IMR-90 (cell line): ENCODE results near the gene DUSP3. TPM values are rescaled to one million over a fixed set of nuclear protein-coding genes. Genes with fewer than 3 reads are reported as not detected.

Source experiments
- ATAC-seq: fragments of 200-7000 bp; cut with Tn5 transposase; 2 replicates; pipeline ENCODE4 v1.9.1; 2020; ENCODE audit warnings: low read depth, mild to moderate bottlenecking, moderate library complexity
- BruUV-seq: library from RNA; stranded (reverse); fragments of 400-500 nt; replicated peaks from 2 replicates; lab custom pipeline; 2021; lab: Mats Ljungman, UMichigan
- CTCF ChIA-PET: fragments of 300-600 bp; formaldehyde crosslinking; extraction: SDS; loops from one replicate; lab custom pipeline; 2021; ENCODE audit warnings: antibody characterized with exemption; lab: Yijun Ruan, JAX
- POLR2A ChIA-PET: fragments of 300-600 bp; sonication (Branson Sonifier 250); formaldehyde crosslinking; loops from one replicate; lab custom pipeline; 2022; ENCODE audit warnings: antibody characterized with exemption; ENCODE audit not compliant: unreplicated experiment; lab: Charles Lee
- DNase-seq: peaks from one replicate; pipeline ENCODE4 v3.0.0; 2013
- H2AFZ ChIP-seq: replicated peaks from 2 replicates; pipeline ENCODE3; 2013; ENCODE audit warnings: low read length, mild to moderate bottlenecking; ENCODE audit not compliant: poor library complexity
- H2AK5ac ChIP-seq: 2 replicates; pipeline ENCODE4 v1.6.1; 2013; ENCODE audit warnings: low read depth, low read length, inconsistent platforms
- H2AK9ac ChIP-seq: replicated peaks from 2 replicates; pipeline ENCODE3; 2013; ENCODE audit warnings: mild to moderate bottlenecking, low read depth, low read length, moderate library complexity; ENCODE audit not compliant: poor library complexity
- H2BK120ac ChIP-seq: 2 replicates; pipeline ENCODE4 v1.6.1; 2013; ENCODE audit warnings: low read depth, low read length, inconsistent platforms
- H2BK15ac ChIP-seq: 3 replicates; pipeline ENCODE4 v1.6.1; 2013; ENCODE audit warnings: low read depth, low read length, inconsistent platforms
- H2BK20ac ChIP-seq: 2 replicates; pipeline ENCODE4 v1.6.1; 2013; ENCODE audit warnings: low read depth, mild to moderate bottlenecking, inconsistent platforms, low read length, moderate library complexity
- H2BK5ac ChIP-seq: 2 replicates; pipeline ENCODE4 v1.6.1; 2013; ENCODE audit warnings: mild to moderate bottlenecking, low read depth, low read length, inconsistent platforms; ENCODE audit not compliant: poor library complexity, severe bottlenecking
- H3K14ac ChIP-seq: replicated peaks from 2 replicates; pipeline ENCODE4 v1.6.1; 2013; ENCODE audit warnings: low read depth, low read length, inconsistent platforms
- H3K18ac ChIP-seq: 2 replicates; pipeline ENCODE4 v1.6.1; 2013; ENCODE audit warnings: low read depth, low read length, control low read depth
- H3K23ac ChIP-seq: 2 replicates; pipeline ENCODE4 v1.6.1; 2013; ENCODE audit warnings: low read depth, low read length, inconsistent platforms
- H3K27ac ChIP-seq: 2 replicates; pipeline ENCODE4 v1.5.1; 2013; ENCODE audit warnings: mild to moderate bottlenecking, control low read depth, low read length; ENCODE audit not compliant: insufficient read depth
- H3K27me3 ChIP-seq: 2 replicates; pipeline ENCODE4 v1.6.1; 2013; ENCODE audit warnings: low read length; ENCODE audit not compliant: control insufficient read depth, insufficient read depth
- H3K36me3 ChIP-seq: 2 replicates; pipeline ENCODE4 v1.6.1; 2013; ENCODE audit warnings: low read length, mixed read lengths; ENCODE audit not compliant: control insufficient read depth, insufficient read depth
- H3K4ac ChIP-seq: 2 replicates; pipeline ENCODE4 v1.6.1; 2013; ENCODE audit warnings: low read depth, low read length, inconsistent platforms
- H3K4me1 ChIP-seq: 2 replicates; pipeline ENCODE4 v1.6.1; 2013; ENCODE audit warnings: low read length, mixed read lengths; ENCODE audit not compliant: control insufficient read depth, insufficient read depth
- H3K4me2 ChIP-seq: 2 replicates; pipeline ENCODE4 v1.6.1; 2013; ENCODE audit warnings: low read depth, mild to moderate bottlenecking, control low read depth, low read length, moderate library complexity
- H3K4me3 ChIP-seq: 2 replicates; pipeline ENCODE4 v1.5.1; 2013; ENCODE audit warnings: low read depth, mild to moderate bottlenecking, control low read depth, low read length, moderate library complexity; ENCODE audit not compliant: insufficient read depth
- H3K56ac ChIP-seq: 2 replicates; pipeline ENCODE4 v1.6.1; 2013; ENCODE audit warnings: low read length, inconsistent platforms; ENCODE audit not compliant: insufficient read depth; ENCODE audit errors: extremely low read depth
- H3K79me1 ChIP-seq, 2 experiments: 2 replicates each; pipeline ENCODE4 v1.6.1; 2013; ENCODE audit warnings: low read length in 2 of 2, inconsistent platforms in 1 of 2, low read depth in 1 of 2
- H3K9ac ChIP-seq: 2 replicates; pipeline ENCODE4 v1.6.1; 2013; ENCODE audit warnings: low read depth, low read length, control low read depth
- H3K9me1 ChIP-seq: 2 replicates; pipeline ENCODE4 v1.6.1; 2013; ENCODE audit warnings: low read length, inconsistent platforms; ENCODE audit not compliant: insufficient read depth
- H3K9me3 ChIP-seq: 2 replicates; pipeline ENCODE4 v1.6.1; 2013; ENCODE audit warnings: low read length; ENCODE audit not compliant: control insufficient read depth, insufficient read depth
- H4K20me1 ChIP-seq: 2 replicates; pipeline ENCODE4 v1.6.1; 2013; ENCODE audit warnings: low read length, inconsistent platforms; ENCODE audit not compliant: insufficient read depth
- H4K5ac ChIP-seq: 2 replicates; pipeline ENCODE4 v1.6.1; 2013; ENCODE audit warnings: mild to moderate bottlenecking, low read depth, low read length, control low read depth
- H4K8ac ChIP-seq, 2 experiments: 2 replicates each; pipeline ENCODE4 v1.6.1; 2013; ENCODE audit warnings: low read depth in 2 of 2, low read length in 2 of 2, control low read depth in 1 of 2, inconsistent platforms in 1 of 2
- H4K91ac ChIP-seq: 2 replicates; pipeline ENCODE4 v1.6.1; 2013; ENCODE audit warnings: low read depth, low read length, inconsistent platforms; ENCODE audit not compliant: insufficient read depth
- BHLHE40 ChIP-seq: fragments of 150-350 bp; IDR thresholded peaks from 2 replicates; pipeline ENCODE4 v1.6.1; 2016; ENCODE audit warnings: mild to moderate bottlenecking, low read depth, low read length
- CEBPB ChIP-seq: IDR thresholded peaks from 2 replicates; pipeline ENCODE4 v1.6.1; 2012; ENCODE audit warnings: low read depth, low read length, improper control_type of control experiment
- CHD1 ChIP-seq: IDR thresholded peaks from 2 replicates; pipeline ENCODE4 v1.6.1; 2012; ENCODE audit warnings: low read depth, low read length, improper control_type of control experiment
- FOS ChIP-seq: fragments of 150-350 bp; IDR thresholded peaks from 2 replicates; pipeline ENCODE4 v1.6.1; 2016; ENCODE audit warnings: low read depth, low read length
- MXI1 ChIP-seq: IDR thresholded peaks from 2 replicates; pipeline ENCODE4 v1.6.1; 2012; ENCODE audit warnings: low read depth, mild to moderate bottlenecking, low read length, moderate library complexity, borderline replicate concordance
- RAD21 ChIP-seq: IDR thresholded peaks from 2 replicates; pipeline ENCODE4 v1.6.1; 2012; ENCODE audit warnings: low read length, improper control_type of control experiment
- SMC3 ChIP-seq: fragments of 150-350 bp; IDR thresholded peaks from 2 replicates; pipeline ENCODE4 v1.6.1; 2016; ENCODE audit warnings: low read depth, mild to moderate bottlenecking, antibody characterized with exemption, low read length, moderate library complexity
- WGBS, 2 experiments: methylation state at CpG; one replicate each; pipeline versions ENCODE4 v1.1.5 to v1.1.7; 2013; ENCODE audit warnings: missing lambda C conversion rate in 2 of 2; ENCODE audit not compliant: insufficient read length in 1 of 2; ENCODE audit errors: extremely low coverage in 2 of 2; 5-methylcytosine and 5-hydroxymethylcytosine counted together
- dilution Hi-C: fragments of 300-500 bp; cut with HindIII; formaldehyde crosslinking; loops from one replicate; pipeline ENCODE4 v1.14.3; 2018; ENCODE audit warnings: low sequenced_read_pairs; ENCODE audit not compliant: unreplicated experiment
- in situ Hi-C: fragments of 300-500 bp; cut with MboI; formaldehyde crosslinking; loops from 3 replicates; pipeline ENCODE4 v1.14.3; 2019; ENCODE audit warnings: low sequenced_read_pairs, inconsistent platforms, mixed read lengths
- intact Hi-C: fragments of 100-400 bp; cut with micrococcal nuclease; formaldehyde crosslinking; loops from 2 replicates; pipeline ENCODE4 v1.10.0; 2022
- polyA plus RNA-seq, 3 experiments: library from polyadenylated mRNA; depleted of rRNA; stranded (reverse); fragments of >200 nt; gene quantifications; 2 replicates each; pipeline ENCODE4 v1.2.3, GENCODE V29; 2012; ENCODE audit warnings: low replicate concordance in 1 of 3
- total RNA-seq: library from RNA; depleted of rRNA; stranded (reverse); fragments of >200 nt; gene quantifications from 2 replicates; pipeline ENCODE4 v1.2.3, GENCODE V29; 2012
- TF ChIP-seq, protein P1 (sequence below): conservative IDR thresholded peaks from 2 replicates; pipeline ENCODE4 v1.5.1; 2012; ENCODE audit warnings: mild to moderate bottlenecking, low read depth, low read length, improper control_type of control experiment

The DUSP3 gene
- total and polyA plus RNA-seq, 2 of the 4 experiments (the other 2 are of a cell fraction) = 33.3 to 40.9 TPM

DNA sequence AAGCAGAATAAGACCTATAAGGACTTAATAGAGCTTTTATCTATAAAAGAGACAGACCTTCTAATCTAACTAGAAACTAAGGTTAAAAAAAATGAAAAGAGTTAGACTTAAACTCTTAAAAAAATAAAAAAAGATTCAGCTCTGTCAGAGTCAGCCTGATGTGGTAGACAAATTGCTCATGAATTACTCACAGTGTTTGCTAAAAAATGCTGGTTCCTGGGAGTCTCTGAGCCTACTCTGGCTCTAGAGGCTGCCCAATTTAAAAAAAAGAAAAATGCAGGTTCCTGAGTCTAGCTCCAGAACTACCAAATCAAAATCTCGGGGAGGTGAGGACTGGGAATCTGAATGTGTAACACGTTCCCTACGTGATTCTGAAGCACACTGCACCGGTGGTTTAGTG is 38.2 kb downstream of the DUSP3 start:
- in situ Hi-C loops (no loop called here), intact Hi-C loops (no loop called here), dilution Hi-C loops (no loop called here)
- peaks cover 10% of the 10 kb centered on the region for H3K4me1 ChIP-seq
- ATAC-seq (peak; percentile 82), DNase-seq (peak; percentile 59)
- H2BK5ac ChIP-seq = peak overlapping the region; percentile 38
- no peak overlapping the region for H3K9ac ChIP-seq
- no peaks in the 10 kb centered on the region for H3K79me1 ChIP-seq
- peak overlapping the region; percentile 66 for H4K91ac ChIP-seq
- ChIA-PET POLR2A (no interaction called here), CTCF (interaction anchor here (0.7 to 1.4 kb wide), 4 partner anchors 12 to 165 kb away, joined by 3 to 7 read pairs (median 3); no protein-coding TSS in a partner anchor)
- 0 out of 3 replicates have a peak overlapping the region, but pooled peaks have one; percentile 38 for H2BK15ac ChIP-seq
- no TSS peak for BruUV-seq
- H4K8ac ChIP-seq = peak overlapping the region in 1 of 2 experiments; percentile 67; a peak in 1 of 4 replicates
- H3K4ac ChIP-seq = peak overlapping the region; percentile 76
- peaks cover 14% of the 10 kb centered on the region for H3K9me1 ChIP-seq
- H2AFZ ChIP-seq = peak overlapping the region; percentile 45
- H2BK20ac ChIP-seq = peak overlapping the region; percentile 74; the same call in 1 of the 2 replicates
- H2AK9ac ChIP-seq = peak overlapping the region; percentile 58
- no peak overlapping the region; the same call in 1 of the 2 replicates for H4K5ac ChIP-seq
- H3K18ac ChIP-seq = peak overlapping the region; percentile 55; the same call in 1 of the 2 replicates
- H4K20me1 ChIP-seq = no peaks in the 10 kb centered on the region
- H3K4me2 ChIP-seq = peak overlapping the region; percentile 33; the same call in 1 of the 2 replicates
- H3K23ac ChIP-seq = no peak overlapping the region
- H3K9me3 ChIP-seq = no peaks in the 10 kb centered on the region
- no peak overlapping the region for H3K4me3 ChIP-seq
- H2BK120ac ChIP-seq = peak overlapping the region; percentile 85
- H3K14ac ChIP-seq = peak overlapping the region; percentile 16; the same call in 1 of the 2 replicates
- WGBS, 2 experiments = 83% methylated on average over 1 of the region's 4 CpGs; no CpG with 5 or more reads in 1 of the 2 experiments
- no peak overlapping the region for H3K27ac ChIP-seq
- peak overlapping the region; percentile 10 for H2AK5ac ChIP-seq
- no peaks in the 10 kb centered on the region for H3K36me3 ChIP-seq
- H3K27me3 ChIP-seq = peaks cover 6% of the 10 kb centered on the region
- TF ChIP-seq FOS (0 out of 2 replicates have a peak, but pooled peaks have one; percentile 18), SMC3 (no peak), BHLHE40 (no peak), CHD1 (no peak), CEBPB (no peak), MXI1 (no peak), RAD21 (no peak)
- TF ChIP-seq, protein P1, sequence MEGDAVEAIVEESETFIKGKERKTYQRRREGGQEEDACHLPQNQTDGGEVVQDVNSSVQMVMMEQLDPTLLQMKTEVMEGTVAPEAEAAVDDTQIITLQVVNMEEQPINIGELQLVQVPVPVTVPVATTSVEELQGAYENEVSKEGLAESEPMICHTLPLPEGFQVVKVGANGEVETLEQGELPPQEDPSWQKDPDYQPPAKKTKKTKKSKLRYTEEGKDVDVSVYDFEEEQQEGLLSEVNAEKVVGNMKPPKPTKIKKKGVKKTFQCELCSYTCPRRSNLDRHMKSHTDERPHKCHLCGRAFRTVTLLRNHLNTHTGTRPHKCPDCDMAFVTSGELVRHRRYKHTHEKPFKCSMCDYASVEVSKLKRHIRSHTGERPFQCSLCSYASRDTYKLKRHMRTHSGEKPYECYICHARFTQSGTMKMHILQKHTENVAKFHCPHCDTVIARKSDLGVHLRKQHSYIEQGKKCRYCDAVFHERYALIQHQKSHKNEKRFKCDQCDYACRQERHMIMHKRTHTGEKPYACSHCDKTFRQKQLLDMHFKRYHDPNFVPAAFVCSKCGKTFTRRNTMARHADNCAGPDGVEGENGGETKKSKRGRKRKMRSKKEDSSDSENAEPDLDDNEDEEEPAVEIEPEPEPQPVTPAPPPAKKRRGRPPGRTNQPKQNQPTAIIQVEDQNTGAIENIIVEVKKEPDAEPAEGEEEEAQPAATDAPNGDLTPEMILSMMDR = no peak
- no peak overlapping the region for H3K56ac ChIP-seq
